Subcutaneous adipose tissue (tissue), 4 donors: Measurements from ENCODE around the gene PNCK. TPM values are rescaled to one million over a fixed set of nuclear protein-coding genes. Genes with fewer than 3 reads are reported as not detected.

ENCODE experiments used
- total RNA-seq, 4 donors: library from RNA; depleted of rRNA; stranded (reverse); fragments of >200 nt; gene quantifications; one replicate each; pipeline ENCODE4 v1.1.0, GENCODE V29; 2016
- TF ChIP-seq, protein P1 (sequence below): fragments of 450-650 bp; IDR thresholded peaks from one replicate; pipeline ENCODE4 v1.5.1; 2016; ENCODE audit warnings: low read depth, mild to moderate bottlenecking, control low read depth, antibody characterized with exemption, moderate library complexity

The PNCK gene
- total RNA-seq, 4 donors from 2014 or later, result 1.8 to 2.6 TPM; not detected in 2

DNA sequence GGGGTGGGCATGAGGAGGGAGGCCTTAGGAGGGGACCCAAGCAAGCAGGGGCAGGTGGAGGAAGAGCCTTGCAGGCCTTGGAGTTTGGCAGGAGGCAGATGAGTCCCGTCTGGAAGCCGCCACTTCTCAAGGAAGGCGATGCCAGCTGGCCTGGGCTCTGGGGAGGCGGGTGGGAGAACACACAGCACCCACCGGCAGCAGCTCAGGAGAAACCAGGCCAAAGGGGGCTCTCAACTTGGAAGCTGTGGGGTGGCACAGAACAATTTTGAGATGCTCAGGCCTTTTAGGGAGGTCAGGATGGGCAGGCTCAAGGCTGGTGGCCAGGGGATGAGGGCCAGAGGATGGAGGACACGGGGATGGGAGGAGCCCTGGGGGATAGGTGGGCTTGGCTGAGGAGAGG lies 38.2 kb downstream of the PNCK start:
- TF ChIP-seq, protein P1, sequence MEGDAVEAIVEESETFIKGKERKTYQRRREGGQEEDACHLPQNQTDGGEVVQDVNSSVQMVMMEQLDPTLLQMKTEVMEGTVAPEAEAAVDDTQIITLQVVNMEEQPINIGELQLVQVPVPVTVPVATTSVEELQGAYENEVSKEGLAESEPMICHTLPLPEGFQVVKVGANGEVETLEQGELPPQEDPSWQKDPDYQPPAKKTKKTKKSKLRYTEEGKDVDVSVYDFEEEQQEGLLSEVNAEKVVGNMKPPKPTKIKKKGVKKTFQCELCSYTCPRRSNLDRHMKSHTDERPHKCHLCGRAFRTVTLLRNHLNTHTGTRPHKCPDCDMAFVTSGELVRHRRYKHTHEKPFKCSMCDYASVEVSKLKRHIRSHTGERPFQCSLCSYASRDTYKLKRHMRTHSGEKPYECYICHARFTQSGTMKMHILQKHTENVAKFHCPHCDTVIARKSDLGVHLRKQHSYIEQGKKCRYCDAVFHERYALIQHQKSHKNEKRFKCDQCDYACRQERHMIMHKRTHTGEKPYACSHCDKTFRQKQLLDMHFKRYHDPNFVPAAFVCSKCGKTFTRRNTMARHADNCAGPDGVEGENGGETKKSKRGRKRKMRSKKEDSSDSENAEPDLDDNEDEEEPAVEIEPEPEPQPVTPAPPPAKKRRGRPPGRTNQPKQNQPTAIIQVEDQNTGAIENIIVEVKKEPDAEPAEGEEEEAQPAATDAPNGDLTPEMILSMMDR, result no peak

- TF ChIP-seq, protein P1, result no peak
Observed at GRCh38 chrX:153634832-153635231, 38.8 kb downstream of the PNCK start.

DNA sequence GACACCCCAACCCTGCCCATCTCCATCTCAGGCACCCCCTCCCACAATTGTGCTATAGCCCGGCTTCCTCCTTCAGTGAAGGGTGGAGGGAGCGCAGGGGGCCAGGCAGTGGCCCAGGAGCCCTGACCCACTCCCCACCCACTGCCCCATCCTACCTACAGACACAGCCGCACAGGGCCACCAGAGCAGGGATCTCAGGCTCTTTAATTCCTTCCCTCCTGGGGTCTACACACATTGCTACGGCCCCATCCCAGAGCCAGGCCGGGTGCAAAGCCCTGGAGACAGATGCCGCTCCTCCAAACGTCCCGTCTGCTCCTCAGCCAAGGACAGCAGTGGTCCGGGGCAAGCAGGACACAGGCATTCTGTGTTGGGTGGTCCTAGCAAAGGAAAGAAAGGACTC lies 39.4 kb downstream of the PNCK start:
- TF ChIP-seq, protein P1, result no peak

DNA sequence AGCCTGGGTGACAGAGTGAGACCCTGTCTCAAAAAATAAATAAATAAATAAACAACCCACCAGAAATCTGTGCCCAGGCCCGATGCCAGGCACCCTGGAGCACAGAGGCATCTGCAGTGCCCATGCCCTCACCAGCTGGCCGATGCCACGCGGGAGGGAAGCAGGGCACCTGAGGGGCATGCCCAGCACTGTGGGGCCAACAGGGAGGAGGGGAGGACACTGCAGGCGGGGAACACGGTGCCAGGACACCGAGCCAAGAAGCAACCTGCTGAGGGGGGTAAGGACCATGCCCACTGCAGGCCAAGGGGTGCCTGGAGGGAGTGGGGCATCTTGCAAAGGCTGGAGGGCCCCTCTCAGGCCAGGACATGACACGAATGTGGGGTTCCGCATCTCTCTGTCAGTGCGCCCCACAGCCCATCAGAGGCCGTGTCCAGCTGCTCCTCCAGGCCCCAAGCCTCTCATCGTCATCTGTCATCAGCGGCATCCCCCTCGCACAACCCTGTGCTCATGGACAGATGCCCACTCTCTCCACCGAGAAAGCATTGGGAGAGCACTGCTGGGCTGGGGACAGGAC lies 39.9 kb downstream of the PNCK start:
- TF ChIP-seq, protein P1, result no peak

GRCh38 chrX:153633048-153633447 lies 40.6 kb downstream of the PNCK start:
- TF ChIP-seq, protein P1, result no peak

GRCh38 chrX:153632595-153632946 lies 41.0 kb downstream of the PNCK start:
- TF ChIP-seq, protein P1, result no peak

DNA sequence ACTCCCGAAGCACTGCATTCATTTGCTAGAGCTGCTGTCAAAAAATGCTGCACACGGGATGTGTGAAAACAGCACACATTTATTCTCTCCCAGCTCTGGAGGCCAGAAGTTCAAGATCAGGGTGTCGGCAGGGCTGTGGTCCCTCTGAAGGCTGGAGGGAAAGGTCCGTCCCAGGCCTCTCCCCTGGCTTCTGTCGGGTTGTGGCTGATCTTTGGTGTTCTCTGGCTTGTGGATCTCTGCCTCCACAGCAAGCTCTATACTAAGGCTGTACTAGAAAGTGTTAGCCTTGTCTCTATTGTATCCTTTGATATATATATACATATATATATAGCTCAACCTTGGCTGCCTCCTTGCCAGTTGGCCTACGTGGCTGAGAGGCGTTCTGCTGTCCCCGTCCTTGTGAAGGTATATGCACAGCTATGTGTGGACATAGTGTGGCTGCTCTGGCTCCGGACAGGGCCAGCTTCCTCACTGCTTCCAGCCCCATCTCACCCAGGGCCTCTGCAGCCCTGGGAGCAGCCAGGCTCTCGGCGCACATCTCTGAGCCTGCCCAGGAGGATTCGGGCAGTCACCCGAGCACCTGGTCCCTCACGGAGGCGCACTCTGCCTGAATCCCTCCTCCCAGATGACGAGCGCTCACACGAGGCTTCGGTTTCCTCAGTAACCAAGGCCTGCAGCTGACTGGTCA lies 41.6 kb downstream of the PNCK start:
- TF ChIP-seq, protein P1, result no peak
